ENCODE results near the gene HSPG2.

The HSPG2 gene

GRCh38 chr1:21859669-21860179 is 77.4 kb downstream of the HSPG2 start:
- DNase-seq: no peak

- no peak for DNase-seq
Measured at GRCh38 chr1:21857840-21858670, 79.1 kb downstream of the HSPG2 start.

DNA sequence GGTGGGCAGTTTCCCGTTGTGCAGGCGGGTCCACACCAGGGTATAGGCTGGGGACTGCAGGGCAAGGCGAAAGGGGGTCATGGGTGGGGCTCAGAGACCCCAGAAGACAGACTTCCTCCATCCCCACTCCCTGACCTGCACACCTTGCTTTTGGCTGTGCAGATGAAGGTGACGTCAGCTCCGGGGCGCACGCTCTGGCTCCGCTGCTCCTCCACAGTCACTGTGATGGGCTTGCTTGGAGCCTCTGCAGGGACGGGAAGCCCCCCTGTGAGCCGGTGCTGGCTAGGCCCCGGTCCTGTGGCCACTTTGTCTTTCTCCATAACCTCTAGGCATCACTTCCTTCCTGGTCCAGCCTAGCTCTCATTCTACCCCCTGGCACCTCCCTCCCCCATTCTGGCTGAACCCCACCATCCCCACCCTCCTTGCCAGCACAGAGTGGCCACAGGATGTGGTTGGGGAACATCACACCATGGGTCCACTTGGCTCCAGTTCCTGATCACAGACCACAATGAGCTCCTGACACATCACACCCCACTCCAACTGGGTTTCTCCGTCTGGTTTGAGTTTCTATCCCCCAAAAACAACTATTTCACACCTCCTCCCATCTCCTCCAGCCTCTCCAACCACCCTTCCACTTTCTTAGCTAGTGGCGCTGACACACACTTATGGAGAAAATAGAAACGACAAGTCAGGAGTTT is 79.8 kb downstream of the HSPG2 start:
- DNase-seq: no peak

- no peak for DNase-seq
Measured at GRCh38 chr1:21855257-21856096, 81.6 kb downstream of the HSPG2 start.

DNA sequence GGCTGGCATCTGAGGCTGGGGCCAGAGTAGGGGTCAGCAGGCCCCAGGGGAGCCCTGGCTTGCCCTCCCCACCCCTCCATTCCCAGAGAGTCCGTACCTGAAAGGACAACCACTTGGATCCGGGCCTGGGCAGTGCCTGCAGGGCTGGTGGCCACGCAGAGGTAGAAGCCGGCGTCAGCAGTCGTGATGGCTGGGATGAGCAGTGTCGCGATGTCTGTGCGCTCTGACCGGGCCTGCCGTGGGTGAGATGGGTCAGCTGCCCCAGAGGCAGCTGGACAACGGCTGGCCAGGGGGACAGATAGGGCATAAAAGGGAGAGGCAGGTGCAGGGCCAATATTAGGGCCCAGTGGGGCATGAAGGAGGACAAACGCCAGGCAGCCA is 82.4 kb downstream of the HSPG2 start:
- DNase-seq: no peak

DNA sequence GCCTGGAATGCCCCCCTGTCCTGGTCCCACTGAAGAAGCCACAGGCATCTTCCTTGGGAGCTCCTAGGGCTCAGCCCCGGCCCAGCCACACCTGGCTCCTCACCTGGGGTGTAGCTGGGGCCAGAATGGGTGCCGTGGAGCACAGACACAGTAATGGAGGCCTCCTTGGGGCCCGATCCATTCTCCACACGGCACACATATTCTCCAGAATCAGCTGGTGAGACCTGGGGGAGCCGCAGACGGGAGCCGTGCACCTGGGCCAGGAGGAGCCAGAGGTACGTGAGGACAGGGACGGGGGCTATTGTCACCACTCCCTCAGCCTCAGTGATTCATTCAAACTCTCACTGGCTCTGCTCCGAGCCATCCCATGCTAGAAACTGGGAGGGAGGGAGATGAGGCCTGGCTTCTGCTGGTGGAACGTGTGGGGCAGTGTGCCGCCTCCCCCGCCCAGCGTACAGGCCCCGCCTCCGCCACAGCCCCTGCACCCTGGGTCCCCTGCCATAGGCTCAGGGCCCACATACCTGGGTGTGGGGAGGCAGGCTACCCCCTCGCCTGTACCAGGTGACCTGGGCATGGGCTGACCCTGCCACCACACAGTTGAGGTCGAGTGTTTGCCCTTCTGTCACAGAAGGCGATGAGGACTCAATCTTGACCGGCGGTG is 82.9 kb downstream of the HSPG2 start:
- no peak for DNase-seq

GRCh38 chr1:21853131-21853427 is 84.0 kb downstream of the HSPG2 start:
- no peak for DNase-seq

GRCh38 chr1:21852282-21853130 is 84.6 kb downstream of the HSPG2 start:
- DNase-seq: no peak

DNA sequence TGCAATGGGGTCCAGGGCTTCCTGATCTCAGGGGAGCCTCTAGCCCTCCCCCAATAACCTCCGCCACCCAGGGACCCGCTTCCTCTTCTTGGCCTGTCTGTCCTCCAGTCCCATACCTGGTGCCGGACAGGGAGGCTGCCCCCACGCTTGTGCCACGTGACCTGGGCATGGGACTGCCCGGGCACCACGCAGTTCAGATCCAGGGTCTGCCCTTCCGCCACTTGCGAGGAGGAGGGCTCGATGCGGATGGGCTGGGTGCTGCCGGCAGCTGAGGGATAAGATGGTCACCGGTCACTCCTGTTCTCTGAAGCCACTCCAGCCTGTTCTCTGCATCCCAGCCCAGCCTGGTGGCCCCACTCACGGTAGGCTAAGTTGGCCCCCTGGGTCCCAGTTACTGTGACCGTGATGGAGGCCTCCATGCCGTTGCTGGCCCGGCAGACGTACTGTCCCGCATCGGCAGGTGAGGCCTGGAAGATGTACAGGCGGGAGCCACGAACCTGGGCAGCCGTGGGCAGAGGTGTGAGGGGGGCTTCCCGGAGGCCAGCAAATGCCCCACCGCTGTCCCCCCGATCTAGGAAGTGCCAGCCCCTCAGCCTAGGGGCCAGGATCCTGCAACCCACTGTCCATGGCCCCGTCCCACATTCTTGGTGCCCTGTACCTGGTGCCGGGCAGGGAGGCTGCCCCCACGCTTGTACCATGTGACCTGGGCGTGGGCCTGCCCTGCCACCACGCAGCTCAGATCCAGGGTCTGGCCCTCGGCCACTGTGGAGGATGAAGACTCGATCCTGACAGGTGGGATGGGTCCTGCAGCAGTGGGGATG is 85.5 kb downstream of the HSPG2 start:
- DNase-seq: no peak

DNA sequence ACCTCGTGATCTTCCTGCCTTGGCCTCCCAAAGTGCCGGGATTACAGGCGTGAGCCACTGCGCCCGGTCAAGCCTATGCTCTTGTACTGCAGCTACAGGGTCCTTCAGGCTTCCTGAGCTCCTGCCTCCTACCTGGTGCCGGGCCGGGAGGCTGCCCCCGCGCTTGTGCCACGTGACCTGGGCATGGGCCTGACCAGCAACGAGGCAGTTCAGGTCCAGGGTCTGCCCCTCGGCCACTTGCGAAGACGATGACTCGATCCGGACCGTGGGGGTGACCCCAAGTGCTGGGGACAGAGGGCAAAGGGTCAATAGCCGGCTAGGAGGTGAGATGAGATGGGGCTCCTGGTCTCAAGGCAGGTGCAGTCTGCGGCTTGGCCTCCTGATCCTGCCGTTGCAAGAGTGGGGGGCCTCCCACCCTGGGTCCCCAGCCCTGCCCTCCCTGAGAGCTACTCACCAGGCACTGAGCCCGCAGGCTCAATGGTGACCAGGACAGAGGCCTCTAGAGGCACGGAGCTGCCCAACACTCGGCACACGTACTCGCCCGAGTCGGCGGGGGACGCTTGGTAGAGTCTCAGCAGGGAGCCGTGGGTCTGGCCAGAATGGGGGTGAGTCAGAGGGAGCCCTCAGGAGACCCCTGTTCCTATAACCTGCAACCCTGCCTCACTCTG is 87.1 kb downstream of the HSPG2 start:
- DNase-seq: no peak

- no peak for DNase-seq
Measured at GRCh38 chr1:21848524-21849174, 88.5 kb downstream of the HSPG2 start.

DNA sequence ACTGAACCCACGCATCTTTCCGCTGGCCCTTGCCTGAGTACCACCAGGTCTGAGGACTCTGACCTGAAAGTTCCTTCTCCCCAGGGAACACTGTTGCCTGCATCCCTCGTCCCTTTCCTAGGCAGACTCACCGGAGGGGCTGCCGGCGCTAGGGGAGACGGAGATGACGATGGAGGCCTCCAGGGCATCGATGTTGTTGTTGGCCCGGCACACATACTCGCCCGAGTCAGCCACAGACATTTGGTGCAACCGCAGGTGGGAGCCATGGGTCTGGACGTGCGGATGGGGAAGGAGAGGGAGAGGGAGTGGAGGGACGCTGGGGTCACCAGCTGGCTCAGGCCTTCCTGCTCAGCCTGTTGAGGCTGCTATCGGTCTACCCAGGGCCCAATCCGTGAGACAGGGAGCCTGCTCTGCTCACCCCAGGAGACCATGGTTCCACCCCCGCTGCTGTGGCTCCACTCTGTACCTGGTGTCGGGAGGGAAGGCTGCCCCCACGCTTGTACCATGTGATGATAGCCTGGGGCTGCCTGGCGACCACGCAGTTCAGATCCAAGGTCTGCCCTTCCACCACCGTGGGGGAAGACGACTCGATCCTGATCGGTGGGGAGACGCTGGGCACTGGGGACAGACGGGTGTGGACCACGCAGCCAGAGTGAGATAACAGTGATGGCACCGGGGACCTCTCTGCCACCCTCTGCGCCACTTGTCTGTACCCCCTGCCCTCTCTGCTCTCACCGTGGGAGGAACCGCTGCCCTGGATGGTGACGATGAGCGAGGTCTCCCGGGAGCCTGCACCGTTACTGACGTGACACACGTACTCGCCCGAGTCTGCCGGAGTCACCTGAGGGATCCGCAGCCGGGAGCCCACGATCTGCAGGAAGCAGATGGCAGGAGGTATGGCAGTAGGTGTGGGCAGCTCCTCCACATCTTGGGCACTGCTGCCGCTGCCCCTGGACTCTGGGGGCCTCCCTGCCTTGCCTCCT is 89.6 kb downstream of the HSPG2 start:
- DNase-seq: no peak

DNA sequence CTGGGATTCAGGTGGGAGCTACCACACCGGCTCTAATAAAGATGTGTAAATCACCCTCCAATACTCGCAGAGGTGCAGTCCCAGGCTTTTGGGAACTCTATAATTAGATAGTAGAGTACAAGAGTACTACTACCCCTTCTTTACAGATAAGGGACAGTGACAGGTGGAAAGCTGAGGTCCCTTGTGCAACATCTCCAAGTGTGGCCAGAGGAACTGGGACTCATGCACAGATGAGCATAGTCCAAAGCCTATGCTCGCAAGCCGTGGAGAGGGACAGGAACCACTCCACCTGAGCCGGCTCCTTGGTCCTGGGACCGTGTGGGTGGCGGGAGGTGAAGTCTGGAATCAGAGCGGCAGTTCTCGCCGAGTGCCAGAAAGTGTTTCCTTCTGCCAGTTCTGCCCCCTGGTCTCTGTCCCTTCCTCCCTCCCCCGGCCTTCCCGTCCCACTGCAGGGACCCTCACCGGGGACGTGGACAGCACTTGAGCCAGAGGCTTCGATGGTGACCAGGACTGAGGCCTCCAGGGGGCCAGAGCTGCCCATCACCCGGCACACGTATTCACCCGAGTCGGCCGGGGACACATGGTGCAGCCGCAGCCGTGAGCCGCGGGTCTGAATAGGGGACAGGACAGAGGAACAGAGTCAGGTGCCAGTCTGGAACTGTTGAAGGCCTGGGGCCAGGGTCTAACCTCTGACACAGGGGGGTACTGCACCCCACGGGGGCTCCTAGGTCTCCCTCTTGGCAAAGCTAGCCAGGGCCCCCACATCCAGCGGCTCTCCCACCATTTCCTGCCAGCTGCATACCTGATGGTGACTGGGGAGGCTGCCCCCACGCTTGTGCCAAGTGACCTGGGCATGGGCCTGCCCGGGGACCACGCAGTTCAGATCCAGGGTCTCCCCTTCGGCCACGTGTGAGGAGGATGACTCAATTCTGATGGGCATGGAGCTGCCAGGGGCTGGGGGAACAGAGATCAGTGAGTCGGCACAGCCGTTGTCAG is 91.2 kb downstream of the HSPG2 start:
- no peak for DNase-seq

DNA sequence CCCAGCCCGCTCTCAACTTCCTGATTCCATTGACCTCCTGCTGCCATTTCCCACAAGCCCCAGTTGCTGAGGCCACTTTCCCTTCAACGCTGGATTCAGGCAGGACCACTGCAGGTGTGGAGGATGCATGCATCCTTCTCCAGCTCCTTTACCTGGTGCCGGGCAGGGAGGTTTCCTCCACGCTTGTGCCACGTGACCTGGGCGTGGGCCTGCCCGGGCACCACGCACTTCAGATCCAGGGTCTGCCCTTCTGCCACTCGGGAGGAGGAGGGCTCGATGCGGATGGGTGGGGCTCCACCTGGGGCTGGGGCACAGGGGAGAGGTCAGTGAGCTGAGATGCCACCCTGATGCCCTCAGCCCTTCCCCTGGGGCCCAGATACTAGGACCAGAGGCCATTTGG is 93.1 kb downstream of the HSPG2 start:
- DNase-seq: no peak

DNA sequence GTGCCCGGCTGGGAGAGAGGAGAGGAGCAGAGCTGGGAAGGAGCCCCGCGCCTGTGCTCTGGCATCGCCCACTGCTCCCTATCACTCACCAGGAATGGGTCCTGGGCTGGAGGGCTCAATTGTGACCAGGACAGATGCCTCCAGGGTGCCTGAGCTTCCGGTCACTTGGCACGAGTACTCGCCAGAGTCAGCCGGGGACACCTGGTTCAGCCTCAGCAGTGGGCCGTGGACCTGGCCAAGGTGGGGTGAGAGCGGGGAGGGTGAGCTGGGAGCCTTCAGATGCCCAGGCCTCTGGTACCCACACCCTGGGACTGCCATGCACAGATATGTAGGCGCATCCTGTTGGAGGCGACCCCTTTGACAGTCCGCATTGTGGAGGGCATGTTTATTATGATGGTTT is 93.9 kb downstream of the HSPG2 start:
- no peak for DNase-seq

- no peak for DNase-seq
Measured at GRCh38 chr1:21842606-21843162, 94.4 kb downstream of the HSPG2 start.

DNA sequence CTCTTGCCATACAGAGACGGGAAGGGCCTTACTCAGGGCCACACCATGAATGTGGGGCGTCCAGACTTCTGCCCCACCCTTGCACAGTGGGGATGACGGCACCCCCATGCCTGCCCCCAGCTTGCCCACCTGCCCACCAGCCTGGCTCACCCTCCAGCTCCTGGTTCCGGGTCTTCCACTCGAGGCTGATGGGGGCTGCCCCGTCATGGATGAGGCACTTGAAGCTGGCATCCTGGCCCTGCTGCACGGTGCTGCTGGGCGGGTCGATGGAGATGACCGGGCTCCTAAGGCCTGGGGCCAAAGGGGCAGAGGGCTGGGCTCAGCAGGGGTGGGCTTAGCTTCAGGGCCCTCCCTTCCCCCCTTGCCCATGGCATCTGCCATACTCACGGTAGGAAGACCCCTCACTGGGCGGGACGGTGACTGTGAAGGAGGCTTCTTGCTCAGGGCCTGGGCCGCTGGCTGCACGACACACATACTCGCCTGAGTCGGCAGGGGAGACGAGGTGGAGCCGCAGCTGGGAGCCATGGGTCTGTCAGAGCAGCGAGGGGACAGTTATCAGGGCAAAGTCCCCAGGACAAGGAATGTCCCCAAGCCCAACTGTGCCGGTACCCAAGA is 95.2 kb downstream of the HSPG2 start:
- DNase-seq: no peak

Measured in NCI-H1694 treated with DMSO at 0.1 percent for 48 hours (cell line).